ENCODE results near the gene NEMF. TPM values are rescaled to one million over a fixed set of nuclear protein-coding genes. Genes with fewer than 3 reads are reported as not detected.
"Not testable (repeated sequence)": the region's sequence is repeated elsewhere in the genome, so short reads cannot be mapped to it uniquely, and the experiment has no call there.

The NEMF gene
- total RNA-seq, 1 experiment from 2014 or later, result 66.1 TPM

DNA sequence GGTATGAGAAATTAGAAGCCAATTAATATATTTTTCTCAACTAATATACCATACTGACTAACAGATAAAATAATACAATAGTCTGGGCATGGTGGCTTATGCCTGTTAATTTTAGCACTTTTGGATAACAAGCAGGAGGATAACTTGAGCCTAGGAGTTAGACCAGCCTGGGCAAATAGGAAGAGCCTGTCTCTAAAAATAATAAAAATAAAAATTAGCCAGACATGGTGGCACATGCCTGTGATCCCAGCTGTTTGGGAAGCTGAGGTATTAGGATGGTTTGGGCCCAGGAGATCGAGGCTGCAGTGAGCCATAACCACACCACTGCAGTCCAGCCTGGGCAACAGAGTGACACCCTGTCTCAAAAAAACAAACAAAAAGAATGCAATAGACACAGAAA, 60.0 kb downstream of the NEMF start:
- Histone ChIP-seq H3K4me3 (no peak overlapping the region), H3K4me1 (no peaks in the 10 kb centered on the region), H3K27ac (no peak overlapping the region), H3K9me3 (replicated peaks) (no peaks in the 10 kb centered on the region), H3K36me3 (peaks cover 63% of the 10 kb centered on the region), H3K27me3 (no peaks in the 10 kb centered on the region)
- DNase-seq, result no peak

DNA sequence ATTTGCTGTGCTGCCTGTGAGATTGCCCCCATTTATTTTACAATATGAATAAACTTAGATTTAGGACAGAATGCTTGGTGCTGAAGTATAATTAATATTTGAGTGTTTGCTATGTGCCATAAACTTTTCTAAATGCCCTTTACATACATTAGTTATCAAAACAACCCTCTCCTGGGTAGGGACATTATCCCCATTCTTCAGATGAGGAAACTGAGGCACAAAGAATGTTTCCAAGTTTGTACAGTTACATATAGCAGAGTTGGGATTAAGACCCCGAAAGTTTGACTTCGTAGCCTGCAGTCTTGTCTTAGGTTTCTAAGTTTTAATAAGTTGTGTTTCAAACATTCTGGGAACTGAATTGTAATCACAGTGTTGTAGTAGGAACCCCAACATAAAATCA, 66.3 kb downstream of the NEMF start:
- H3K27ac ChIP-seq, result no peak overlapping the region
- no peak for DNase-seq
- H3K27me3 ChIP-seq, result no peaks in the 10 kb centered on the region
- H3K4me1 ChIP-seq, result no peaks in the 10 kb centered on the region
- H3K9me3 ChIP-seq (replicated peaks), result no peaks in the 10 kb centered on the region
- peaks cover 79% of the 10 kb centered on the region for H3K36me3 ChIP-seq
- no peak overlapping the region for H3K4me3 ChIP-seq

DNA sequence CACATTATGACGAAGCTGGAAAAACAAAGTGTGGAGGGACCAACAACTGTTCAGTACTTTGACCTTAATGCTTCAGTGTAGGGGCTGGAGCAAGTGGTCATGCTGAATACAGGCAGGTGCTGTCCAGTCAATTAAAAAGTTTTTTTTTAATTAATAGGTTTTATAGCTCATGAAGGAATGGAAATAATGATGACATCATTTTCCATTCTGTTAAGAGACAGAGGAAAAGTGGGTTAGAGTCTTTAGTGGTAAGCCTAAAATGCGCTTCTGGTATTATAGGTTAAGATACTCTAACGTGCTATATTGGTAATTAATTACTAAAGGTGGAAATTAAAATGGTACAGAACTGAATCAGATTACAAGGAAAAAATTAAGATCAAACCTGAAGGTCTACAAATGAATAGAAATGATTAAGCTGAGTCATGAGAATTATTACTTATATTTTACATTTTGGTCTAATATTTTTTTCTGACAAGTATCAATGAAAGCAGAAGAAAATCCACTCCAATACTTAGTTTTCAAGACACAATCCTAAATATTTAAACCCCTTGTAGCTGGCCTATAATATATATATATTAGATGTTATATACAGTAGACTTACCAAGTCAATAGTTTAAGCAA, 69.1 kb downstream of the NEMF start:
- no peak for DNase-seq
- Histone ChIP-seq H3K4me1 (no peaks in the 10 kb centered on the region), H3K27me3 (no peaks in the 10 kb centered on the region), H3K27ac (no peak overlapping the region), H3K36me3 (peaks cover 76% of the 10 kb centered on the region), H3K9me3 (replicated peaks) (no peaks in the 10 kb centered on the region), H3K4me3 (no peak overlapping the region)

DNA sequence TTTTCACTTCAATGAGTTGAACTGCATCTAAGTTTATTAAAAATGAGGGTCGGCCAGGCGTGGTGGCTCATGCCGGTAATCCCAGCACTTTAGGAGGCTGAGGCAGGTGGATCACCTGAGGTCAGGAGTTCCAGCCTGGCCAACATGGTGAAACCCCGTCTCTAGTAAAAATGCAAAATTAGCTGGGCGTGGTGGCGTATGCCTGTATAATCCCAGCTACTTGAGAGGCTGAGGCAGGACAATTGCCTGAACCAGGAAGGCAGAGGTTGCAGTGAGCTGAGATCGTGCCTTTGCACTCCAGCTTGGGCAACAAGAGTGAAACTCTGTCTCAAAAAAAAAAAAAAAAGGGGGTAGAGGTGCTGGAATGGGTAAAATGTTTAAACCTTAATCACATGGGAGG, 71.5 kb downstream of the NEMF start:
- not testable (repeated sequence) for DNase-seq; H3K4me3 ChIP-seq; H3K27ac ChIP-seq; H3K9me3 ChIP-seq (replicated peaks); H3K27me3 ChIP-seq; H3K4me1 ChIP-seq
- peaks cover 69% of the 10 kb centered on the region for H3K36me3 ChIP-seq

DNA sequence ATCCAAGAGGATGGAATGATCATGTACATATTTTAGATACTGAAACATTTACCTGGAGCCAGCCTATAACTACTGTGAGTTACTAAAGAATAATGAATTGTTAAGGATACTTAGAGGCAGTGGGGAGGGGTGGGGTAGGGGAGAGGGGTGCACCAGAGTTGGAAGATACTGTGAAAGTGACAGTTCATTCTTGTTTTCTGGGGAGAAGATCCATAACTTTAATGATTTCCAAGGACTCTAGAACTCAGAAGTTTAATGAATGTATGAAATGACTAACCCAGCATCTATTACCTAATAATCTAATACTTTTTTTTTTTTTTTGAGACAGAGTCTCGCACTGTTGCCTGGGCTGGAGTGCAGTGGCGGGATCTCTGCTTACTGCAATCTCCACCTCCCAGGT, 74.2 kb downstream of the NEMF start:
- Histone ChIP-seq H3K27ac (no peak overlapping the region), H3K9me3 (replicated peaks) (no peaks in the 10 kb centered on the region), H3K36me3 (peaks cover 54% of the 10 kb centered on the region), H3K4me1 (no peaks in the 10 kb centered on the region), H3K4me3 (no peak overlapping the region), H3K27me3 (no peaks in the 10 kb centered on the region)
- no peak for DNase-seq

DNA sequence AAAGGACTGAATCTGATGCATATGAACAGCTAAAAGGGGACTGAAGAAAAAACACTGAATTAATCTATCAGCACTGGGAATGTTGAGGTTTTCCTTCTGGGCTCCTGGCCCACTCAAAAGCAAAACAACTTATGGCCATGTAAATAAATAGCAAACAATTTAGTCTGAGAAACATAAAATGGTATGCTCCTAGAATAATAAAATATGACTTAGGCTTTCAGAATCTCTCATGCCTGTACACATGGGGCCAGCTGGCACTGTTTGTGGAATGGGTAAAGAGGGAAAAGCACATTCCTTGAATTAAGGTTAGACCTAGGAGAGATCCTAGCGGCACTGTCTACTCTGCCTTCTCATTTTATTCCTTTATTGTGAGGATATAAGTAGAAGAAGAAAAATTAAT, 78.5 kb downstream of the NEMF start:
- no peak overlapping the region for H3K27ac ChIP-seq
- no peak for DNase-seq

DNA sequence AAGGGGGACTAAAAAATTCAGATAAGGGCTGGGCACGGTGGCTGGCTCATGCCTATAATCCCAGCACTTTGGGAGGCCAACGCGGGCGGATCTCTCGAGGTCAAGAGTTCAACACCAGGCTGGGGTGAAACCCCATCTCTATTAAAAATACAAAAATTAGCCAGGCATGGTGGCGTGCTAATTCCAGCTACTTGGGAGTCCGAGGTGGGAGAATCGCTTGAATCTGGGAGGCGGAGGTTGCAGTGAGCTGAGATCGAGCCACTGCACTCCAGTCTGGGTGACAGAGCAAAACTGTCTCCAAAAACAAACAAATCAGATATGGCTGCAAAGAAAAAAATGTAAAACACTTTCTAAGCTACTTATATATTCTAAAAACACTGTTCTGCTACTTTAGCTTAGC, 80.9 kb downstream of the NEMF start:
- H3K4me3 ChIP-seq, DNase-seq: not testable (repeated sequence)

More for the DNA sequence above, 78.5 kb downstream of the NEMF start:
- no peaks in the 10 kb centered on the region for H3K4me1 ChIP-seq
- H3K27me3 ChIP-seq, result no peaks in the 10 kb centered on the region
- no peak overlapping the region for H3K4me3 ChIP-seq
- H3K9me3 ChIP-seq (replicated peaks), result no peaks in the 10 kb centered on the region
- H3K36me3 ChIP-seq, result peaks cover 21% of the 10 kb centered on the region

DNA sequence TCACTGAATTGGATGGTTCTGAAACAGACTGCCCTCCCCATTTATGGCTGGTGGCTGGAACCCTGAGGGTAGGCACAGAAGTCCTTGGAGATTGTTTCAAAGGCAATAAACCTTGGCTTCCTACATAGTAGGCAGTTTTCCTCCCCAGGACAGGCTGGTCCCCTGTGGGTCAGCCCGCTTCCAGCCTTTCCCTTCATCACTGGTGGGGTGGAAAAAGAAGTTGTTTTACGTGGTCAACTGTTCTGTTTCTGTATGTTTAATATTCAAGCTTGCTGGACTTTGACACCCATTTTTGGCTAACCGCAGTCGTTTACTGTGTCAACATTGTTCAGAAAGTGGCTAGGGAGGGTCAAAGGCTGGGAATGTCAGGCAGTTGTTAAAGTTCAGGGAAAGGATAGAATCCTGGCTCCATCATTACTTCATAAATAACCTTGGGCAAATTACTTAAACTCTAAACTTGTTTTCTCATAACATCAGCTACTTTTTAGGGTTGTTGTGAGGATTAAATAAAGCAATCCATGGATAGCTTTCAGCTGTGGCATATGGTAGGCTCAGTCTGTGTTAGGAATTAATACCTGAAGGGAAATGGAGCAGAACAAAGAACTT, 82.3 kb downstream of the NEMF start:
- Histone ChIP-seq H3K4me3 (no peak overlapping the region), H3K27me3 (no peaks in the 10 kb centered on the region), H3K4me1 (peaks cover 3% of the 10 kb centered on the region; the same call in 1 of the 2 replicates), H3K9me3 (replicated peaks) (no peaks in the 10 kb centered on the region), H3K27ac (no peak overlapping the region), H3K36me3 (peaks cover 2% of the 10 kb centered on the region; the same call in 1 of the 2 replicates)
- no peak for DNase-seq

More for the DNA sequence above, 80.9 kb downstream of the NEMF start:
- H3K36me3 ChIP-seq; H3K27ac ChIP-seq; H3K4me1 ChIP-seq; H3K9me3 ChIP-seq (replicated peaks); H3K27me3 ChIP-seq: not testable (repeated sequence)

DNA sequence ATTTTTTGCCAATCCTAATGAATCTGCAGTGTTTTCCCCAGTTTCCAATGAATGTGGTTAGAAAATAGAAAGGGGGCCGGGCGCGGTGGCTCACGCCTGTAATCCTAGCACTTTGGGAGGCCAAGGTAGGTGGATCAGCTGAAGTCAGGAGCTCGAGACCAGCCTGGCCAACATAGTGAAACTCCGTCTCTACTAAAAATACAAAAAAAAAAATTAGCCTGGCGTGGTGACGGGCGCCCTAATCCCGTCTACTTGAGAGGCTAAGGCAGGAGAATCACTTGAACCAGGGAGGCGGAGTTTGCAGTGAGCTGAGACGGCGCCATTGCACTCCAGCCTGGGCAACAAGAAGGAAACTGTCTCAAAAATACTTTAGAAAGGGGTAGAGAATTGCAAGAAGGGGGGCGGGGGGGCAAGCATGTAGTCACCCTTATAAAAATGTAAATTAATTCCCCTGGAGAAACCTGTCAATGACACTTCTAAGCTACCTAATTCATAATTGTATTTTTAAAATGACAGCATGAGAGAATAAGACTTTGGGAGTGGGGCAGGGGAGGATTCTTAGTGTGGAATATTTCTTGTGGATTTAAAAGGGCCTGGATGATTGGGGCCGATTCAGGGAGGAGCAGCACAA, 82.9 kb downstream of the NEMF start:
- H3K4me3 ChIP-seq, result peak overlapping the region; percentile 86
- H3K36me3 ChIP-seq, result 0 out of 2 replicates have a peak, but pooled peaks cover 2% of the 10 kb centered on the region
- peak overlapping the region; percentile 82; the same call in 1 of the 2 replicates for H3K27ac ChIP-seq
- no peaks in the 10 kb centered on the region for H3K9me3 ChIP-seq (replicated peaks)
- H3K27me3 ChIP-seq, result no peaks in the 10 kb centered on the region
- DNase-seq, result no peak
- peaks cover 3% of the 10 kb centered on the region; the same call in 1 of the 2 replicates for H3K4me1 ChIP-seq

DNA sequence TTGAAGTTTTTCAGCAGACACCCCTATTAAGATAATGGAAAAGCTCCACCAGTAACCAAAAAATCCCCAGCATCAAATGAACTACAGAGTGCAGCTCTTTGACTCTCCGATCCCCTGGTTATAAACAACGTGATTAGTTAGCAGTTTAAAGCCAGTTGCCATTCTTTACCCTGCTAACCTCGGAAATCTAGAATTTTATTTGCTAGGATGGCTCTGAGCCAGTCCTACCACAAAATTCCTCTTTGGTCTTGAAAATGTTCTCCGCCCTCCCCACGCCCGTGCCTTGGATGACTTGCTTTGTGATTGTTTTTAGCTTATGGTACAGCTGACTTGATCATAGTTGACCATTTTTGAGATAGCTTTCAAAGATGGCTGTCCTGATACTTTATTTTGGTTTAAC, 83.4 kb downstream of the NEMF start:
- no peaks in the 10 kb centered on the region for H3K27me3 ChIP-seq
- peaks cover 3% of the 10 kb centered on the region; the same call in 1 of the 2 replicates for H3K4me1 ChIP-seq
- H3K36me3 ChIP-seq, result 0 out of 2 replicates have a peak, but pooled peaks cover 2% of the 10 kb centered on the region
- peak overlapping the region; percentile 82 for H3K27ac ChIP-seq
- DNase-seq, result peak in 1 of 2 experiments; percentile 9
- peak overlapping the region; percentile 86 for H3K4me3 ChIP-seq
- H3K9me3 ChIP-seq (replicated peaks), result no peaks in the 10 kb centered on the region

DNA sequence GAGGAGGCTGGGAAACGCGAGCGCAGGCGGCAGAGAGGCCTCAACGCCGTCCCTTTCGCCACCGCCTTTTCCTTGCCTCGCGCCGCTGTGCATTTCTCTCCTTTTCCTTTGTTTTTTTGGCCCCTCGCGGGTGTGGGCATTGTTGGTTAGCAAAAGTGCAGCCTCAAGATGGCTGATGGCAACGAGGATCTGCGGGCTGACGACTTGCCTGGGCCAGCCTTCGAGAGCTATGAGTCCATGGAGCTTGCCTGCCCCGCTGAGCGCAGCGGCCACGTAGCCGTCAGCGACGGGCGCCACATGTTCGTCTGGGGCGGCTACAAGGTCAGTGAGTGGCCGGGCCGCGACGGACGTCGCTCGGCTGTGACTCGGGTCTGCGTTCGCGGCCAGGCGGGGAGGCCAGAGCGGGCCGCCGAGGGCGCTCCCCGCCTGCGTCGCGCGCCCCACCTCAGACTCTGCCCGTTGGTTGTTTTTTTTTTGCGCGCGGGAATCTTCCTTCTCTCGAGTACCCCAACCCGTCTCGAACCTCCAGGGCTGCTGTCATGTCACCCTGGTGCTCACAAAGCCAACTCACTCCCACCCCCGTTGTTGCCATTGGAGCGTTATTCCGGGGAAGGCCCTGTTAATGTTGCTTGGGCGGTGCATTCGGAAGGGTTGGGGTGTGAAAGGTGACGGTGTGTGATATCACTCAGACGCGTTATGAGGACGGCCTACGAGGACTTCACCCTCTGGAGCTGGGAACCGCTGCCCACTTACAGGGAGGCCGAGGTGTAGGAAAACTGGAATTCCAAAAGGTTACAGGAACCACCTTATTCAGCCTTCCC, 84.1 kb downstream of the NEMF start:
- peak; percentile 31 to 54 for DNase-seq
- Histone ChIP-seq H3K27ac (peak overlapping the region; percentile 82), H3K4me1 (peaks cover 3% of the 10 kb centered on the region; the same call in 1 of the 2 replicates), H3K27me3 (no peaks in the 10 kb centered on the region), H3K36me3 (0 out of 2 replicates have a peak, but pooled peaks cover 2% of the 10 kb centered on the region), H3K9me3 (replicated peaks) (no peaks in the 10 kb centered on the region), H3K4me3 (peak overlapping the region; percentile 86)

DNA sequence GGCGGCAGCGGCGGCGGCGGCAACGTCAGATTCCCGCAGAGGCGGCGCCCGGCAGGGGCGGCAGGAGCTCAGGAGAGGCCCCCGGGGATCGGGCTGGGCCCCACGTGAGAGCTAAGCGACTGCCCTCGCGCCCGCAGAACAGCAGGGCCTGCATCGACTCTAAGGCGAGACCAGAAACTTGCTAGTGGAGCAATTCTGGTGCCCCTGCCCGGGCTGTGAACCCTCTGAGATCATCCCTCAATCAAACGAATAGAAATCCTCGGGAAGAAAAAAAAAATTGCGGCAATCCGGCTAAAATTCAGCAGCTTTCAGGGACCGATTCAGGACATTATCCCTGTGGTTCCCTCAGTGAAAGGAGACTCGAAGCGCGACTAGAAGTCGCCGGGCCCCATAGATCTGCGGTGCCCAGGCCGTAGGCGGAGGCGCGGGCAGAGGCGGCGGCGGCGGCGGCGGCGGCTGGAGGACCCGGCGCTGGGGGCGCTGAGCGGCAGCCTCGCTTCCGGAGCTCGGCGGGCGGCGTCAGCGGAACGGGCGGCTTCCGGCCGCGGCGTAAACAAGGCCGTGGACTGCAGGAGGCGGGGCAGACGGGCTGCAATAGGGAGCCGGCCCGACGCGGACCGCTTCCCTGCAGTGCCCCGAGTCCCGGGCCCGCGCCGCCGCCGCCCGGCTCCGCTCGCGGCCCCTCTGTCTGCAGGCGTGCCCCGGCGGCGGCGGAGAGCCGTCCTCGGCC, 84.9 kb downstream of the NEMF start, which contains the start of gene KLHDC2:
Gene KLHDC2, plus strand, starts transcription at position 583 of the 730 bp plus-strand sequence. CDS start 316 bp downstream, outside the sequence.
- DNase-seq, result peak; percentile 84

DNA sequence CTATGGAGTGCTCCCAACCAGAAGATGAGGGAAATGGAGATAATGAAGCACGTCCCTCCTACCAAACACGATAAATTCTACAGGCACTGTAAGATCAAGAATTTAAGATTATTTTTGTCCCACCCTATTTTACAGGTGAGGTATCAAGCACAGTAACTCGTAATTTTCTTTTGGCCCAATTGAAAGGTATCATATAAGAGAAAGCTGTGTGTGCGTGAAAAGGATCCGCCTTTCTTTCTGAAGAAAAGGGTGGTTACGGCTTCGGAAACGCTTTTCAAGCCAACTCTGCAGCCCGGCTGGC, 85.4 kb downstream of the NEMF start:
- H3K4me3 ChIP-seq, result peak overlapping the region; percentile 86
- H3K27ac ChIP-seq, result peak overlapping the region; percentile 82
- H3K27me3 ChIP-seq, result no peaks in the 10 kb centered on the region
- H3K36me3 ChIP-seq, result 0 out of 2 replicates have a peak, but pooled peaks cover 2% of the 10 kb centered on the region
- H3K4me1 ChIP-seq, result peaks cover 3% of the 10 kb centered on the region; the same call in 1 of the 2 replicates
- H3K9me3 ChIP-seq (replicated peaks), result no peaks in the 10 kb centered on the region
- DNase-seq, result no peak

More for the DNA sequence above, 84.9 kb downstream of the NEMF start, which contains the start of gene KLHDC2:
- Histone ChIP-seq H3K36me3 (0 out of 2 replicates have a peak, but pooled peaks cover 2% of the 10 kb centered on the region), H3K27ac (peak within 1 kb of the TSS; percentile 82), H3K4me3 (peak within 1 kb of the TSS; percentile 86), H3K4me1 (peaks cover 3% of the 10 kb centered on the region; the same call in 1 of the 2 replicates), H3K27me3 (no peaks in the 10 kb centered on the region), H3K9me3 (replicated peaks) (no peaks in the 10 kb centered on the region)

DNA sequence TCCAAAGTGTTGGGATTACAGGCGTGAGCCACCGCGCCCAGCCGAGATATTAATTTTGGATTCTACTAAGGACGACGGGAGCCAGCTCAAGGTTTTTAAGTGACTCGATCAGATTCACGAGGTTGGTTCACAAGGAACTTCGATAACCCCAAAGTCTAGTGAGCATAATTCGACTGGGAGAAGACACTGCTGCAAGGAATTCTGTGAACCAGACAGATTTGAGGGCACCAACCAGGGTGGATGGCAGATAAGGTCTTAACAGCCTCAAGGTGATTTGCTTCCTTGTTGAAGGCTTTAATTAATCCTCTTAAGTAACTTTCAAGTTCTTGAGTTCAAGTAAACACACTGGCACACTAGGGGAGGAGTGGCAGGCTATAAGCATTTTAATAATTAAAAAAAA, 85.7 kb downstream of the NEMF start:
- Histone ChIP-seq H3K4me3 (peak overlapping the region; percentile 86), H3K27ac (peak overlapping the region; percentile 82; the same call in 1 of the 2 replicates)
- DNase-seq, result peak in 1 of 2 experiments; percentile 33

More for the DNA sequence above, 85.7 kb downstream of the NEMF start:
- Histone ChIP-seq H3K36me3 (no peaks in the 10 kb centered on the region), H3K4me1 (peaks cover 3% of the 10 kb centered on the region; the same call in 1 of the 2 replicates), H3K27me3 (no peaks in the 10 kb centered on the region), H3K9me3 (replicated peaks) (no peaks in the 10 kb centered on the region)
